Cardiac fibroblast (primary cell): ENCODE results near the gene SCAPER.

ENCODE experiments used
- DNase-seq, 2 donors: peaks; one replicate each; pipeline versions ENCODE4 v3.0.0 to v3.0.0-alpha.2; 2010; ENCODE audit warnings: low read depth in 2 of 2
- H3K4me3 ChIP-seq, 2 donors: replicated peaks in 1 of 2; 1 replicate in 1 of 2; 2 replicates in 1 of 2; pipeline ENCODE4 v1.5.1; 2011; ENCODE audit warnings: low read depth in 2 of 2, low read length in 2 of 2, mild to moderate bottlenecking in 2 of 2, moderate library complexity in 1 of 2
- TF ChIP-seq, protein P1 (sequence below): IDR thresholded peaks from one replicate; pipeline ENCODE4 v1.5.1; 2011; ENCODE audit warnings: low read depth, mild to moderate bottlenecking, low read length, inconsistent platforms

The SCAPER gene

GRCh38 chr15:76337696-76338485, 567.2 kb downstream of the SCAPER start:
- H3K4me3 ChIP-seq, result no peak overlapping the region
- TF ChIP-seq, protein P1, sequence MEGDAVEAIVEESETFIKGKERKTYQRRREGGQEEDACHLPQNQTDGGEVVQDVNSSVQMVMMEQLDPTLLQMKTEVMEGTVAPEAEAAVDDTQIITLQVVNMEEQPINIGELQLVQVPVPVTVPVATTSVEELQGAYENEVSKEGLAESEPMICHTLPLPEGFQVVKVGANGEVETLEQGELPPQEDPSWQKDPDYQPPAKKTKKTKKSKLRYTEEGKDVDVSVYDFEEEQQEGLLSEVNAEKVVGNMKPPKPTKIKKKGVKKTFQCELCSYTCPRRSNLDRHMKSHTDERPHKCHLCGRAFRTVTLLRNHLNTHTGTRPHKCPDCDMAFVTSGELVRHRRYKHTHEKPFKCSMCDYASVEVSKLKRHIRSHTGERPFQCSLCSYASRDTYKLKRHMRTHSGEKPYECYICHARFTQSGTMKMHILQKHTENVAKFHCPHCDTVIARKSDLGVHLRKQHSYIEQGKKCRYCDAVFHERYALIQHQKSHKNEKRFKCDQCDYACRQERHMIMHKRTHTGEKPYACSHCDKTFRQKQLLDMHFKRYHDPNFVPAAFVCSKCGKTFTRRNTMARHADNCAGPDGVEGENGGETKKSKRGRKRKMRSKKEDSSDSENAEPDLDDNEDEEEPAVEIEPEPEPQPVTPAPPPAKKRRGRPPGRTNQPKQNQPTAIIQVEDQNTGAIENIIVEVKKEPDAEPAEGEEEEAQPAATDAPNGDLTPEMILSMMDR, result no peak
- no peak for DNase-seq

GRCh38 chr15:76337059-76337695, 568.0 kb downstream of the SCAPER start:
- peak in 1 of 2 donors; percentile 36 for DNase-seq
- peak overlapping the region in 1 of 2 donors; percentile 43 for H3K4me3 ChIP-seq
- TF ChIP-seq, protein P1, result no peak

DNA sequence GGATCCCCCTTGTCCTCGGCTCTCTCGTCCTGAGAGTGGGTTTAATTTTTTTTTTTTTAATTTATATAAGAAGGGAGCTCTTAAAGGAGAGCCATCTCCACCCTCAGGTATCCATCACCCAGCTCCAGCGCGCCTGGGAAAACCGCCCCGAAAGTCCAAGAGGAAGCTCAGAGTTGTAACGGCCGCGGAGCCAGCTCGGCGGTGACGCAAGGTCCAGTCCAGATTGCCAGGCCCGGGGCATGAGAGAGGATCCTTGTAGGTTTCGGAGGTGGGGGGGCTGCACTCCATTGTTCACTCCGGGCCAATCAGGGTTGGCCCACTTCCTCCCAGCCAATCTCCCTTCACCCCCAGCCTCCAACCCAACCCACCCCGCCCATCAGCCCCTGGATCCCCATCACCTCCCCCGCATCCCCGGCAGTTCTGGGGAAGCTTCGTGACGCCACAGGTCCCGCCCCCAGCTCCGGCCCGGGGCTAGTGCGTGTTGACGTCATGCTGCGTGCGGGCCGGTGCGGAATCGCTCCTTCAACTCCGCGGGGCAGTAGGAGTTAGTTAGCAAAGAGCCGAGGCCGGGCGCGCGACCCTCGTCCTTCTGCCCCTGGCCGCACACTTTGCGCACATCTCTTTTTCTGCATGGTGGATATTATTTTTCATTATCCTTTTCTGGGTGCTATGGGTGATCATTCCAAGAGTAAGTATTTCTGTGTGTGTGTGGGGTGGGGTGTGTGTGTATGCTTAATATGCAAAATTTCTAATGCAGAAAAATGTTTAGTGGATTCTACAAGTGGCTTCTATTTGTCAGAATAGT, 568.7 kb downstream of the SCAPER start, which contains the start of gene ISL2:
Gene ISL2, plus strand, starts transcription at position 520 of the 805 bp plus-strand sequence. Its CDS starts 111 bp downstream, at position 631.
- H3K4me3 ChIP-seq, result peak within 1 kb of the TSS in 1 of 2 donors; percentile 43
- peak; percentile 56 to 72 for DNase-seq
- TF ChIP-seq, protein P1, result no peak

DNA sequence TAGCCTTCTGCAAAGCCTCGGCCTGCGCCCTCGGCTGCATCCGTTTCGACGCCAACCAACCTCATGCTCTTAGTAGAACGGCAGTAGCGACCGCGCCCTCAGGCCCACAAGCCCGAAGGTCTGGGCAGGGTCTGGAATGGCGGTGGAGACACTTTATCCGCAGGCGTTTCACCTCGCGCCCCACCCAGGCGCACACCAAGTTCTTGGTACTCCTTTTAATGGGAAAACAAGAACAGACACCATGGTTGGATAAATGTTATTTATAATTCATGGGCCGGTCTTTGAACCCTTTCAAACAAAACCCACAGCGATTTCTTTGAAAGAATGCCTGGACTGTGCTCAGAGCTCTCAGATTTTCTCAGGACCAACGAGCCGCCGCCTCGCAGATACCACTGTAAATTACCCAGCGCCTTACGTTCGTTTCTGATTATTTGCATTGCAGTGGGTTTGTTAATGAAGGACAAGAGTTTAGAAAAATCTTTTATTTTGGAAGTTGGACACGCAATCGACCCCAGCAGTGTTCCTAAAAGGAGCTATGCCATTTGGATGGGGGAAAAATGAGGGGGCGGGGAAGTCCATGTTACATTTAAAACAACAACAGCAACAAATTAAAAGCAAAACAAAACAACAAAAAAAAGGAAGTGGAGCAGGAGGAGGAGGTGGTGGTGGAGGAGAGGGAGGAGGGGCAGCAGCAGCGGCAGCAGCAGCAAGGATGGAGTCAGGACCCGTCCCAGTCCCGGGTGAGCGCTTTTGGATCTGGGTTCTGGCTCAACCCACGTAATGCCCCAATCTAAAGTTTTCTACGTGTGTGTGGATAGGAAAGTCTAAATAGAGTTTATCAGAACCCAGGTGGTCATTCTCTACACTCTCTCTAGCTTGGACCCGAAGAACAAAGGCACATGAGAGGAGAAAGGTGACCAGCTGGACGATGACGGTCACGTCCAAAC, 569.6 kb downstream of the SCAPER start:
- peak in 1 of 2 donors; percentile 14 for DNase-seq
- H3K4me3 ChIP-seq, result peak overlapping the region in 1 of 2 donors; percentile 43
- TF ChIP-seq, protein P1, result no peak

- TF ChIP-seq, protein P1, result no peak
- H3K4me3 ChIP-seq, result no peak overlapping the region
- no peak for DNase-seq
Measured at GRCh38 chr15:76334438-76335306, 570.5 kb downstream of the SCAPER start.
